Testis (tissue), 2 donors: ENCODE data around the gene SLC36A4.

ENCODE experiments used
- POLR2A ChIP-seq: fragments of 450-650 bp; IDR thresholded peaks from one replicate; pipeline ENCODE4 v1.6.1; 2017; ENCODE audit warnings: antibody characterized with exemption, mild to moderate bottlenecking, moderate library complexity
- TF ChIP-seq, protein P1 (sequence below), 3 experiments: fragments of 450-650 bp in 2 of 3; fragments of 200-600 bp in 1 of 3; sonication (generic) in 1 of 3; IDR thresholded peaks; one replicate each; pipeline ENCODE4 v1.5.1; 2016 to 2019; ENCODE audit warnings: antibody characterized with exemption in 3 of 3, mild to moderate bottlenecking in 2 of 3, moderate library complexity in 1 of 3

DNA sequence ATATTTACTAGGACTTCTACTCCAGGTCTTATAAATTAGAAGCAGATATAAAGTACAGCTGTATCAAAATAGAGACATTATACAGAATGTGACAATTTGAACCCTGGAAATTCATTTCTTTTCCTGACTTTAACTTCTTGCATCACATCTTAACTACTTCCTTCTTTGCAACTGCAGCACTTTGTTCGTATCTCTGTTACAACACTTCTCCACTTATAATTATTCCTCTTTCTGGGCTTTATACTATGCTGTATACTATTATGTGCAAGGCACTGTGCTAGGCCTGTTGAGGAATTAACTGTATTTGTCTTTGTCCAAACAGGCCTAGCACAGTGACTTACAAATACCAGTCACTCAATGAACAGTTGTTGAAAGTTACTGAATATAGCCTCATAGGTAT lies 1.8 kb upstream of the SLC36A4 start:
- TF ChIP-seq, protein P1, sequence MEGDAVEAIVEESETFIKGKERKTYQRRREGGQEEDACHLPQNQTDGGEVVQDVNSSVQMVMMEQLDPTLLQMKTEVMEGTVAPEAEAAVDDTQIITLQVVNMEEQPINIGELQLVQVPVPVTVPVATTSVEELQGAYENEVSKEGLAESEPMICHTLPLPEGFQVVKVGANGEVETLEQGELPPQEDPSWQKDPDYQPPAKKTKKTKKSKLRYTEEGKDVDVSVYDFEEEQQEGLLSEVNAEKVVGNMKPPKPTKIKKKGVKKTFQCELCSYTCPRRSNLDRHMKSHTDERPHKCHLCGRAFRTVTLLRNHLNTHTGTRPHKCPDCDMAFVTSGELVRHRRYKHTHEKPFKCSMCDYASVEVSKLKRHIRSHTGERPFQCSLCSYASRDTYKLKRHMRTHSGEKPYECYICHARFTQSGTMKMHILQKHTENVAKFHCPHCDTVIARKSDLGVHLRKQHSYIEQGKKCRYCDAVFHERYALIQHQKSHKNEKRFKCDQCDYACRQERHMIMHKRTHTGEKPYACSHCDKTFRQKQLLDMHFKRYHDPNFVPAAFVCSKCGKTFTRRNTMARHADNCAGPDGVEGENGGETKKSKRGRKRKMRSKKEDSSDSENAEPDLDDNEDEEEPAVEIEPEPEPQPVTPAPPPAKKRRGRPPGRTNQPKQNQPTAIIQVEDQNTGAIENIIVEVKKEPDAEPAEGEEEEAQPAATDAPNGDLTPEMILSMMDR (IDR thresholded peaks at IDR 0.05): no peak
- TF ChIP-seq POLR2A: no peak
